Activated CD4-positive, alpha-beta T cell treated with anti-CD3 and anti-CD28 coated beads for 48 hours (primary cell): ENCODE results near the gene ZNF831.

Experiments
- DNase-seq: peaks from one replicate; pipeline ENCODE4 v3.0.0-alpha.2; 2020

ZNF831 gene

DNA sequence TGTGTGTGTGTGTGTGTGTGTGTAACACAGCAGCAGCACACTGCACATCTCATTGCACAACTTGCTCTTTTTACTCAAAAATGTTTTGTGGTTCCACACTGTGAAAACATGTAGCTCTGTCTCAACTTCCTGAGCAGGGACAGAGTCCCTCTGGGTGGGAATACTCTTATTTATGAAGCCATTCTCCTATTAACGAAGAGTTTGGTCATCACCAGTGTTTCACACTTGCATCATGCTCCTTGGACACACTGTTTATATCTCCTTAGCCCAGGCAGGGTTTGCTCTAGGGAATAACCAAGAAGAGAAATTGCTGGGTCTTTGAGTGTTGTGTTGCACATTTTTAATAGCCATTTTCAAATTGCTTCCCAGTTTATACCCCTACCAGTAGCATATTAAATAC, 53.6 kb downstream of the ZNF831 start:
- no peak for DNase-seq

DNA sequence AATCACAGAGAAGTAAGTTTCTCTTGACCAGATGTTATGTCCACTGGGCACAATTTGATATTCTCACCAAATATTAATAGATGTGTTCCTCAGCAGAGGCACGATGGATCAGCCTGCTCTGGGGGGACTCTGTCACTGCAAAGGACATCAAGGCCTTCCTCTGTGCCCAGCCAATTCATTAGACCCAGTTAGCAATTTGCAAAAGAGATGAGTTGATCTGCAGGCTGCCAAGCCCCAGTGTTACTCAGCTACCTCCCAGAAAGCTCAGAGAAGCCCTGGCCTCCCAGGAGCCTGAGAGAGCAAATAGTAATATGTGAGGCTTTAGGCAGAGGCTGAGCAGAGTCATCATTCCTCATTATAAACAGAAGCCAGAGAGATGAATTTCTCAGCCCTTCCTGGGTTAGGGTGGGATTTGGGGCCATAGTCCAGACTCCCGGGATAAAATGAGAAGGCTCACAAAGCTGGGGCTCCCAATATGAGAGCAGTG, 54.2 kb downstream of the ZNF831 start:
- DNase-seq, result no peak

GRCh38 chr20:59219211-59219610, 55.6 kb downstream of the ZNF831 start:
- no peak for DNase-seq

DNA sequence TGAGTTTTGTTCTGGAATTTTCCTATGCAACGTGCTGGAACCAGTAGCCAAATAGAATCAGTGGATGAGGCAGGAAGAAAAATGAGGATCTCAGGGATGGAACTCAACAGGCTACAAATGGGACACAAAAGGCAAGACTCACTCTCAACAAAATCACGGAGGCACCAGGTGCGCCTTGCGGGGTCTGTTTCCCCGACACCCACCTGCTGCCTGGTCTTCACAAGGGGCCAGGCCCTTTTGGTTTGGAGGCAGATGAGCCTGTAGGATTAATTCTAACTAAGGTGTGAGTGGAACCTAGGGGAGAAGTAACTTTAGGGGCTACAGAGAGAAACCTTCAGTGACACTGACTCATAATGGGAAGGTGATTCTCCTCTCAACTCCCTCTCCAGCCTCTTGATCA, 56.5 kb downstream of the ZNF831 start:
- DNase-seq, result no peak

DNA sequence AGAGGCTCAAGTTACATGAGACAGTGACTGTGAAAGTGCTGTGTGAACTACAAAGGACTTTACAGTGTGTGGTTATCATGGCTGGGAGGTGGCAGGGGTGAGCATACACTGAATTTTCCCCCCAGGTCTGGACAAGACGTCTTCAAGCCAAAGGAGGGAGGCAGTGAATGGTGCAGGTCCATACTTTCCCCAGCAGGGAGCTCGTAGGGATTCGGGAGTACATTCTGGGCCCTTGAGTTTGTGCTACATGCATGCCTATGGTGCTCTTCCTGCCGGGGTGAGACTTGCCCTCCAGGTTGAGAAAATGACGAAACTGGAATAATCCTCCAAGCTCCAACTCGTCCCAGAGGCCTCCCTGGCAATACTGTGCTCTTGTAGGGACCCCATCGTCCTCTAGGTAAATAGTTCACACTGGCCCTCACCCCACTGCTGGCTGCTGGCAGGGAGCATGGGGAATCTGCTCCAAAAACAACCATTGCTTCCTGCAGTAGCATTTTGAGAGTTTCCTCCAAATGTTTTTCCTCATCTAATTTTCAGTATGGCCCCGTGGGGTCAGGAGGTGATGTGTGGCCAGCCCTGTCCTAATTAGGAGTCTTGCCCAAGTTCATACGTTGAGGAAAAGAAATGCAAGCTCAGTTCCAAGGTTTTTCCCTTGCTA, 57.6 kb downstream of the ZNF831 start:
- DNase-seq, result no peak

- no peak for DNase-seq
Measured at GRCh38 chr20:59221707-59222252, 58.2 kb downstream of the ZNF831 start.

- peak; percentile 90 for DNase-seq
Measured at GRCh38 chr20:59222253-59223181, 58.9 kb downstream of the ZNF831 start.

GRCh38 chr20:59223182-59223601, 59.6 kb downstream of the ZNF831 start:
- no peak for DNase-seq

DNA sequence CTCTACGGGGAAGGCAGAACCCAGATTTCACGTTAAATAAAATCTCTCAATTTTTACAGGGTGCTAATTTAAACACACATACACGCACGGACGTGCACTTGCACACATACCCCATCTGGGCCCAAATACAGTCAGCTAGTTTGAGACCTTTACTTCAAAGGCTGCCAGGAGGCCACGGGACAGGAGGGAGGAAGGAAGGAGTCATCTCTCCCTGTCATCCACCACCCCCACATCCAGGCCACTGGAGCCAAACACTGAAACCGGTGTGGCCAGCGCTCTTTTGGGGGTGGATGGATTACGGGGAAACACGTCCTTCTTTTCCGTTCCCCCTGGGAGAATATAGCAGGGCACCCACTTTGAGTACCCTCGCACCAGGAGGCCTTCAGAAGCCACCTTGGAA, 60.1 kb downstream of the ZNF831 start:
- no peak for DNase-seq

DNA sequence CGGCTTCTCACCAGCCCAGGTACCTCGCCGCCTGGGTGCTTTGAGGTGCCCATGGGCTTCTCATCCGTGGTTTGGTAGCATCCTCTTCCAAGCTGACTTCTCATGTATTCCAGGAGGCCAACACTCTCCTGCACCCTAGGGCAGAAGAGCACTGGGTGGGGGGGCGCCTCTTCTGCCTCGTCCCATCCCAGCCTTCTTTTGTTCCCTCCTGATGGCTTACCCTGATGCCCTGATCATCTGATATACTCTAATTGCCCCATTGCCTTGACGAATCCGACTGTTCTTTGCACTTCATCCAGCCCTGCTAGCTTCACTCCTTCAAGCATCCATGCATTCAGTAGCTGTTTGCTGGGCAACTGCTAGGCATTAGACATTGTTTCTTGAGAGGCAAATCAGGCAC, 60.6 kb downstream of the ZNF831 start:
- DNase-seq, result no peak

DNA sequence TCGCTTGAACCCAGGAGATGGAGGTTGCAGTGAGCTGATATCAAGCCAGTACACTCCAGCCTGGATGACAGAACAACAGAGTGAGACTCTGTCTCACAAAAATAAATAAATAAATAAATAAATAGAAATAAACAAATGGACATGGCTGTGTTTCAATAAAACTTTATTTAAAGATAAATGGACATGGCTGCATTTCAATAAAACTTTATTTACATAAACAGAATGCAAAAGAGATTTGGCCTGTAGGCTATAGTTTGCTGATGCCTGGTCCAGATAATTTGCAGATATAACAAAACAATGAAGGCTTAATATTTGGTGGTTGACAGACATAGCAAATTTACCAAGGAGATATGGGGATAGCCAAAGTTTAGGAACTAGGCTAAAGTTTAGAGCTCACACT, 66.8 kb downstream of the ZNF831 start:
- DNase-seq, result no peak

GRCh38 chr20:59231124-59231804, 67.6 kb downstream of the ZNF831 start:
- no peak for DNase-seq

DNA sequence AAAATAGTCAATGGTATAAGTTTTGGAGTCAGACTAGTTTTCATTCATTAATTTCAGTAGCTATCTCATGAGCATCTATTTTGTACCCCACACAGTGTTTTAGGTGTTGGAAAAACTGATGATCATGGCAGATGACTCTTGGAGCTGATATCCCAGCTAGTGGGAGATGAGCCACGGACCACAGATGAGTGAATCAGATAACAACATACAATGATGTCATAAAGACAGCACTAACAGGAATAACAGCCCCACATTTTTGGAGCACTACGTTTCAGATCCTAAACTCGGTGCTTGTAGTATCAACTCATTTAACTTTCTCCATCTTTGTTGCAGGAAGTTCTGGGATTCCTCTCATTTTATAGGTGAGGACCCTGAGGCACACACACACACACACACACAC, 69.0 kb downstream of the ZNF831 start:
- no peak for DNase-seq

DNA sequence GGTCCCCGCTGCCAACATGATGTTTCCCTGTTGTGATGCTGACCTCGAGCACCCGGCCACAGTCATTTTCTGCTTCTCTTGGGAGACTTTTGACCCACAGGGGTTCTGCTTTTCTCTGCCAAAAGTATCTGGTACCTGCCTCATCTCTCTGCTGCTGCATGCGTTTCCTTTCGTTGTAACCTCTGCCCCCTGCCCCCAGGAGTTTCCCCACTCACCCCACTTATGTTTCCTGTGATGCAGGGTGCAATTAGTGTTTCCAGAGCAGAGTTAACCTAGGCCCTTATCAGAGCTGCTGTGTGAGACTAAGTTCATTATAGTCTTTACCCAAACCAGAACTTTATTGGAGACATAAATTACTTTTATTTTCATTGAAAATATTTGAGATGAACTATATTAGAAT, 71.6 kb downstream of the ZNF831 start:
- DNase-seq, result no peak

- DNase-seq, result no peak
Measured at GRCh38 chr20:59240006-59240405, 76.4 kb downstream of the ZNF831 start.

- DNase-seq, result peak; percentile 48
Measured at GRCh38 chr20:59242714-59243626, 79.3 kb downstream of the ZNF831 start.

DNA sequence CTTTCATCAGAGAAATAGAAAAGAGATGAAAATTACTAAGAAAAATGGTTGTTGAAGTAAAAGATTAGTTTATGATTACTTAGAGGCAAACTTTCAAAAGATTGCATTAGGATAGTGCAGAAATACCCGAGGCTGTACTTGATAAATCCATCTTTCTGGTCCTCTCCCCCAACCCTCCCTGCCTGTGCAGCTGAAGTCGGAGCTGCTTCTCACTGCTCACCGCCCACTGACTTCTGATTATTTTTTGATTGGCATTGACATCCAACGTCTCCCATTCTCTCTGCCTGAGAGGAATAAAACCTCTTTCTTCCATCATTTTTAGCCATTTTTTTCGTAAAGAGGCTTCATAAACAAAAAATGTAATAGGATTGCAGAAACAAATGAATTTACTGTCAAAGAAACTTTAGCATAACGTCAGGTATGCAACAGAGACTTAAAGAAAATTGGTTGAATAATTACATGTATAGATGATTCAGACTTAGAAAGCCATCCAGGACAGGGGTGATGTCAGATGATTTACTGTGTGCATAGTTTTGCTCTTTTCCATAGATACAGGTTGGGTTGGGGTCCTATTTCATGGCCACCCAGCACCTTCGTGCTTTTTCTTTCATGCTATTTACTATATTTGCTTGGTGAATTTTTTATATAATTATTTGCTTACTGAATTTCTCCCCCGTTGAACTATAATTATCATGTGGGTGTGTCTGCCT, 83.2 kb downstream of the ZNF831 start:
- DNase-seq, result no peak

DNA sequence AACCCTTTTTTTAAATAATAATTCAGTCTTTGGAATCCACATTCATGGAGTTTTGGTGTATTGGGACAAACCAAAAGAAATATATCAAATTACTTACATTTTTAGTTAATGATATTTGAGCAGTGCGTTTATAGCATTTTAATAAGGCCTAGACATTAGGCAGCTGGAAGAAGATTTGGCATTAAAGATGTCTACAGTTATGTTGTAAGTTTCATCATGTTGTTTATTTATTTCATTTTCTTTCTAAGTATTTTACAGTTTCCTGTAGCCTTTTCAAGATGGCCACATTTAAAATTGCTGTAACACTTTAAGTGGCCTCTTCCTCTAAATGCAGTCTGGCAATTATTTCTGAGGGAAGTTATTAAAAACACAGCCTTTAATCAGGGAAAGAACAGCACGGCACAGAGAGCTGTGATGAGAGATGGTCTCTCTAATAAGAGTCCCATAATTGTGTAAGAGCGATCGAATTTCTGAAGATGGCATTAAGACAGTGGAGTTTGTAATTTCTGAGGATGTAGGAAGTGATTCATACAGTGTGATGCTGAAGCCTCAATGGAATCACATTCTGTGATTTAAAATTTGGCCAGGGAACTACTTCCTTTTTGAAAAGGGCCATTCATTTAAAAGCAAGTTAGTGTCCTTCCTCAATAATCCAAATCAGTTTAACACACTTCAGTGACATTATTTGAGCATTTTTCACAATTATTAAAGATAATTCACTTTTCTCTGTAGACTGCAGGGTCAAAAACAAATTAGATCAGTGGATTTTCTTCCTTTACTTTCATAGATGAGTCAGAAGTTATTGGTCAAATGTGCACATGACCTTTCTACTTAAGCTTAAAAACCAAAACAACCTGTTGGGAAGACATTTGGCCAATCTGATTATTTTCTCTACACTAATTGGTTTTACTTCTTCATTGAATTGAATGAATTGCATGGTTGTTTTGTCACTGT, 84.4 kb downstream of the ZNF831 start:
- no peak for DNase-seq

DNA sequence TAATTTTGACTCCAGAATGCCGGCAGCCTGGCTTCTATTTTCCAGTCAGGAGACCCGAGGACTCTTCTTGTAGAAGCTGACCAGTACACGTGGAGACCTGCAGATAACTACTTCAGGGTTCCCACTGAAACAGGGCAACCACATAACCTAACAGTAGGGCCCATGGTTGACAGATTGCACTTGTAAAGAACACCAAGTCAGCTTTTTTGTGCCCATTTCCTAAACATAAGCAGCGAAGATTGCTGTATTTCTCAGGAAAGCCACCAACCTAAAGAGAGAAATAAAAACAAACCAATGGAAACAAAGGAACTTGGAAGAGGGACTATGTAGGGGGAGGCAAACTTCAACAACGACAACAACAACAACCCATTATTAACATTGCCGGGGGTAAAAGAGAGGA, 86.7 kb downstream of the ZNF831 start:
- DNase-seq, result no peak

- no peak for DNase-seq
Measured at GRCh38 chr20:59253325-59253724, 89.7 kb downstream of the ZNF831 start.
